ENCODE data around the gene MYO1H. TPM values are rescaled to one million over a fixed set of nuclear protein-coding genes. Genes with fewer than 3 reads are reported as not detected.

Gene MYO1H
- total RNA-seq, 1 donor from 2014 or later, result 0.72 TPM

DNA sequence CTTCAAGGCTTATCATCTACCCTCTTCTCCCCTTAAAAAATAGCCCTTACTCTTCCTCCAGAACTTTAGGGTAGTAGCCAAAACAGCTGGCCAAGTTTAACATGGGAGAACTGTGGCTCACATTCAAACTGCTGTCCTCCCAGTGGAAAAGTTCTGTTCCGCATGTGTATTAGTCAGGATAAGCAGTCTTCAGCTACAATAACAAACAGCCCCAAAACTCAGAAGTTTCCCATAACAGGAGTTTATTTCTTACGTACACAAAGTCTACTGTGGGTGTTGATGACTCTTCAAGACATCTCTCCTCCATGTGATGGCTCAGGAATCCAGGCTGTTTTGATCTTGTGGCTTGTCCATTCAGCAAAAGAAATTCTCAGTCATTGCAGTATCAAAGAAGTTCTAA is 35.5 kb downstream of the MYO1H start:
- H3K4me1 Mint-ChIP-seq (ENCODE audit: unreplicated experiment), result peaks cover 5% of the 10 kb centered on the region
- peaks cover 20% of the 10 kb centered on the region for H3K27me3 Mint-ChIP-seq
- no peak for DNase-seq (ENCODE audit: extremely low spot score, unreplicated experiment)
- peaks cover 4% of the 10 kb centered on the region for H3K9me3 Mint-ChIP-seq
- H3K27ac Mint-ChIP-seq, result no peak overlapping the region
- TF ChIP-seq, protein P1, sequence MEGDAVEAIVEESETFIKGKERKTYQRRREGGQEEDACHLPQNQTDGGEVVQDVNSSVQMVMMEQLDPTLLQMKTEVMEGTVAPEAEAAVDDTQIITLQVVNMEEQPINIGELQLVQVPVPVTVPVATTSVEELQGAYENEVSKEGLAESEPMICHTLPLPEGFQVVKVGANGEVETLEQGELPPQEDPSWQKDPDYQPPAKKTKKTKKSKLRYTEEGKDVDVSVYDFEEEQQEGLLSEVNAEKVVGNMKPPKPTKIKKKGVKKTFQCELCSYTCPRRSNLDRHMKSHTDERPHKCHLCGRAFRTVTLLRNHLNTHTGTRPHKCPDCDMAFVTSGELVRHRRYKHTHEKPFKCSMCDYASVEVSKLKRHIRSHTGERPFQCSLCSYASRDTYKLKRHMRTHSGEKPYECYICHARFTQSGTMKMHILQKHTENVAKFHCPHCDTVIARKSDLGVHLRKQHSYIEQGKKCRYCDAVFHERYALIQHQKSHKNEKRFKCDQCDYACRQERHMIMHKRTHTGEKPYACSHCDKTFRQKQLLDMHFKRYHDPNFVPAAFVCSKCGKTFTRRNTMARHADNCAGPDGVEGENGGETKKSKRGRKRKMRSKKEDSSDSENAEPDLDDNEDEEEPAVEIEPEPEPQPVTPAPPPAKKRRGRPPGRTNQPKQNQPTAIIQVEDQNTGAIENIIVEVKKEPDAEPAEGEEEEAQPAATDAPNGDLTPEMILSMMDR (conservative IDR thresholded peaks at IDR 0.05), result no peak
- no peak overlapping the region for H3K4me3 Mint-ChIP-seq
- no peaks in the 10 kb centered on the region for H3K36me3 Mint-ChIP-seq

DNA sequence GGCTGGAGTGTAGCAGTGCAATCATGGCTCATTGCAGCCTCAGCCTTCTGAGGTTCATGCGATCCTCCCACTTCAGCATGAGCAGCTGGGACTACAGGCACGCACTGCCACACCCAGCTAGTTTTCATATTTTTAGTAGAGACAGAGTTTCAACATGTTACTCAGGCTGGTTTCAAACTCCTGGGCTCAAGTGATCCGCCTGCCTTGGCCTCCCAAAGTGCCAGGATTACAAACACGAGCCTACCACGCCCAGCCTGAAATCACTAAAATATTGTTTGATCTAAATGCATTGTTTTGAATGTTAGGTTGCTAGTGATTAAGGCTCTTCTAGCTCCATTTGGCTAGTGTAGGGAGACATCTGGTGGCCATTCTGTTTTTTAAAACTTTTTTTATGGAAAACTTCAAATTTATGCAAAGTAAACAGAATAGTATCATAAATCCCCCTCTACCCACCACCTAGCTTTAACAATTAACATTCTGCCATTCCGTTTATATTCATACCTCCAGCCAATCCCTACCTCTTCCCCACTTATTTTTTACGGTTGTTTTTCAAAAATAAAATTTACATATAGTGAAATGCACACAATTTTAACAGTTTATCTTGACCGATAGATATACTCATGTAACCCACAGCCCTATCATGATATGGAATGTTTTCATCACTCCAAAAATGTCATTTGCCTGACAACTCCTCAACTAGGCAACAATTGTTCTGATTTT is 37.8 kb downstream of the MYO1H start:
- H3K9me3 Mint-ChIP-seq, result peaks cover 4% of the 10 kb centered on the region
- TF ChIP-seq, protein P1 (conservative IDR thresholded peaks at IDR 0.05), result peak; percentile 80
- peaks cover 20% of the 10 kb centered on the region for H3K27me3 Mint-ChIP-seq
- H3K4me1 Mint-ChIP-seq (ENCODE audit: unreplicated experiment), result peaks cover 5% of the 10 kb centered on the region
- no peaks in the 10 kb centered on the region for H3K36me3 Mint-ChIP-seq
- no peak overlapping the region for H3K4me3 Mint-ChIP-seq
- no peak for DNase-seq (ENCODE audit: extremely low spot score, unreplicated experiment)
- H3K27ac Mint-ChIP-seq, result peak overlapping the region; percentile 80

DNA sequence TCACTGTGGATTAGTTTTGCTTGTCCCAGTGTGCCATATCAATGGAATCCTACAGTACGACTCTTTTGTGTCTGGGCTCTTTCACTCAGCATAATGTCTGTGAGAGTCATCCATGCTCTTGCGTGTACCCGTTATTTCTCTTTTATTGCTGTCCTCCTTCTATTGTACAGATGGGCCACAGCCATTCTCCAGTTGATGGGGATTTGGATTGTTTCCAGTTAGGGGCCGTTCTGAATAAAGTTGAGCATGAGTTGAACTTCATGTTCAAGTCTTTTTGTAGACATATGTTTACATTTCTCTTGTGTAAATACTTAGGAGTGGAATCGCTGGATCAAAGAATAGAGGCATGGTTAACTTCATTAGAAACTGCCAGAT is 38.3 kb downstream of the MYO1H start:
- H3K36me3 Mint-ChIP-seq, result no peaks in the 10 kb centered on the region
- DNase-seq (ENCODE audit: extremely low spot score, unreplicated experiment), result no peak

DNA sequence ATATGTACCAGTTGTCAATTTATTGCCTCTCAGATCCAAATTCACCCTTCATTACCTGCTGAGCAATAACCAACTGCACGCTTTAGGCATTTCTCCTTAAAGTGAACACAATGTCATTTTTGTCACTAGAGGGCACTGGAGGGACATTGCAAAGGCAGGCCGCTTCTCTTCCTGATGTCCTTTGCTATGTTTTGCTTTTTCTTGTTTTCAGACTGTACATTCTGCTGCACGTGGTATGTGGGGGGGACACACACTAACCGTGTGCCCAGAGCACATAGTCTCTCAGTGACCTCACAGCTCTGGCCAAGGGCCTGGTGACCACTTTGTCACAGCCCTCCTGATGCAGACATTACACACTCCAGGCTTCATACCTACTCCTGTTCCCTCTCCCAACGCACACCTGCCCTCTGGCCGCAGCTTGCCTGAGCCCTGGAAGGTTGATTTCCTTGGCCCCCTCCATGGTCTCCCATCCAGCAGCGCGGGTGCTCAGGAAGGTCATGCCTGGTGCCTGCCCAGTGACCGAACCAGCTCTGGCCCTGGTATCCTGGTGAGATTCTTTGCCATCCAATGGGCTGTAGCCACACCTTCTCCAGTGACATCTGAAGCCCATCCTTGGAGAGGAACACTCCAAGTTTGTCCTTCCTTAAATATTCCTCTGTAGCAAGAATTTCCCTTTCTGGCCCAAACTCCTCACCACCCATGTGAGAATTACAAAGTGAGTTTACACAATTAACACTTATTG is 39.9 kb downstream of the MYO1H start:
- peaks cover 20% of the 10 kb centered on the region for H3K27me3 Mint-ChIP-seq
- DNase-seq (ENCODE audit: extremely low spot score, unreplicated experiment), result no peak
- TF ChIP-seq, protein P1 (conservative IDR thresholded peaks at IDR 0.05), result peak; percentile 72

More for the DNA sequence above, 38.3 kb downstream of the MYO1H start:
- H3K27ac Mint-ChIP-seq, result no peak overlapping the region
- TF ChIP-seq, protein P1 (conservative IDR thresholded peaks at IDR 0.05), result no peak
- H3K4me1 Mint-ChIP-seq (ENCODE audit: unreplicated experiment), result peaks cover 5% of the 10 kb centered on the region
- peaks cover 21% of the 10 kb centered on the region for H3K27me3 Mint-ChIP-seq
- H3K4me3 Mint-ChIP-seq, result no peak overlapping the region
- peaks cover 4% of the 10 kb centered on the region for H3K9me3 Mint-ChIP-seq

DNA sequence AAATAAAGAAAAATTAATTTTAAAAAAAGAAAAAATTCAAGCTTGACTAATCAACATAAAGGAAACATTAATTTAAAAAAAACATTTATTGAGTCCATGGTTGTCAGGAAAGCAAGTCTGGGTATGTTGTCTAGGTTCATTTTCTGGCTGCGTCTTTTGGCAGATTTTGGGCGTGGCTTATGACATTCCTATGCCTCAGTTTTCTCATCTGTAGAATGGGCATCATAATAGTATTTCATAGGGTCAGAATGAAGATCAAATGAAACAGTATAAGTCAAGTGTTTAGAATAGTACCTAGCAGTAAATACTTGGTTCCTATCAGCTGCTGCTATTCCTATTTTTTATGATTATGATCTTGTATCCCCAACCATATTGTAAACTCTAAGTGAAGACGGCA is 40.5 kb downstream of the MYO1H start:
- TF ChIP-seq, protein P1 (conservative IDR thresholded peaks at IDR 0.05), result no peak
- no peak for DNase-seq (ENCODE audit: extremely low spot score, unreplicated experiment)
- peaks cover 4% of the 10 kb centered on the region for H3K9me3 Mint-ChIP-seq
- H3K4me3 Mint-ChIP-seq, result no peak overlapping the region
- no peaks in the 10 kb centered on the region for H3K36me3 Mint-ChIP-seq
- H3K27ac Mint-ChIP-seq, result no peak overlapping the region
- peaks cover 5% of the 10 kb centered on the region for H3K4me1 Mint-ChIP-seq (ENCODE audit: unreplicated experiment)
- H3K27me3 Mint-ChIP-seq, result peaks cover 19% of the 10 kb centered on the region

More for the DNA sequence above, 39.9 kb downstream of the MYO1H start:
- H3K36me3 Mint-ChIP-seq, result no peaks in the 10 kb centered on the region
- H3K27ac Mint-ChIP-seq, result no peak overlapping the region
- H3K4me3 Mint-ChIP-seq, result no peak overlapping the region
- H3K4me1 Mint-ChIP-seq (ENCODE audit: unreplicated experiment), result peaks cover 5% of the 10 kb centered on the region
- H3K9me3 Mint-ChIP-seq, result peaks cover 4% of the 10 kb centered on the region

Data from type B pancreatic cell (in vitro differentiated cells).